Psoas muscle (tissue), 8 donors: ENCODE data around the gene BCL7B. TPM values are rescaled to one million over a fixed set of nuclear protein-coding genes. Genes with fewer than 3 reads are reported as not detected.
"Not testable (repeated sequence)": the region's sequence is repeated elsewhere in the genome, so short reads cannot be mapped to it uniquely, and the experiment has no call there.

Source experiments
- ATAC-seq, 4 donors: fragments of 200-7000 bp; cut with Tn5 transposase; one replicate each; pipeline ENCODE4 v1.9.1; 2020; ENCODE audit warnings: moderate library complexity in 3 of 4, mild to moderate bottlenecking in 2 of 4
- DNase-seq, 2 donors: peaks; one replicate each; pipeline ENCODE4 v3.0.0-alpha.2; 2020
- H3K27ac ChIP-seq: fragments of 200-600 bp; one replicate; pipeline ENCODE4 v1.8.0; 2022
- H3K27me3 ChIP-seq, 3 donors: fragments of 200-600 bp in 1 of 3; one replicate each; pipeline versions ENCODE4 v1.6.1 to v1.8.0; 2013 to 2022; ENCODE audit warnings: low read length in 2 of 3, mild to moderate bottlenecking in 2 of 3, moderate library complexity in 1 of 3; ENCODE audit not compliant: insufficient read depth in 3 of 3
- H3K36me3 ChIP-seq, 2 donors: fragments of 200-600 bp in 1 of 2; one replicate each; pipeline versions ENCODE4 v1.6.1 to v1.8.0; 2013 to 2022; ENCODE audit warnings: low read depth in 1 of 2, mild to moderate bottlenecking in 1 of 2, moderate library complexity in 1 of 2; ENCODE audit not compliant: insufficient read depth in 1 of 2
- H3K4me1 ChIP-seq: fragments of 200-600 bp; one replicate; pipeline ENCODE4 v1.8.0; 2022
- H3K4me3 ChIP-seq: fragments of 200-600 bp; one replicate; pipeline ENCODE4 v1.8.0; 2022; ENCODE audit warnings: mild to moderate bottlenecking
- H3K9me3 ChIP-seq: fragments of 200-600 bp; one replicate; pipeline ENCODE4 v1.8.0; 2022
- WGBS, 3 donors: extraction: QIAGEN DNeasy Blood & Tissue Kit; methylation state at CpG; one replicate each; pipeline versions ENCODE4 v1.1.6 to v1.1.7; 2013; 5-methylcytosine and 5-hydroxymethylcytosine counted together
- intact Hi-C, 2 donors: fragments of 100-400 bp; cut with DNase I; formaldehyde crosslinking; loops; one replicate each; pipeline versions ENCODE4 v1.11.0 to v1.14.2; 2022
- polyA plus RNA-seq, 3 donors: library from polyadenylated mRNA; stranded (reverse); fragments of 200-250 nt; gene quantifications; one replicate each; pipeline ENCODE4 v1.2.3, GENCODE V29; 2013
- total RNA-seq, 4 donors: library from RNA; stranded (reverse); fragmentation: NEBNext Ultra II Directional in 2 of 4; extraction: Animal tissue kit (Norgen Biotek cat#: 25700) in 2 of 4; gene quantifications; one replicate each; pipeline versions ENCODE4 v1.2.1 to v1.2.4, GENCODE V29; 2021 to 2023
- TF ChIP-seq, protein P1 (sequence below): fragments of 200-600 bp; IDR thresholded peaks from one replicate; pipeline ENCODE4 v1.8.0; 2022; ENCODE audit warnings: antibody characterized with exemption
- donor health status: healthy with polysubstance abuse.
- donor health status: DM: no; HTN: no; CAD: no; lungs with moderate emphysema.
- donor health status: Bipolar disorder and iron deficiency.
- donor health status: healthy.
- donor health status: DM: yes; HTN: yes; CAD: no.
- donor health status: DM: no; HTN: no; CAD: no.
- donor health status: DM: no; HTN: no; CAD: no.
- donor health status: DM: yes; HTN: yes; CAD: no.

BCL7B gene
- total and polyA plus RNA-seq, 7 donors, result 55.8 to 130 (median 91.9) TPM

GRCh38 chr7:73569042-73569608, 11.6 kb upstream of the BCL7B start:
- Histone ChIP-seq H3K4me1 (no peaks in the 10 kb centered on the region), H3K27ac (no peak overlapping the region), H3K36me3 (peaks cover 12 to 56% of the 10 kb centered on the region in 2 donors), H3K9me3 (no peaks in the 10 kb centered on the region), H3K27me3 (no peaks in the 10 kb centered on the region), H3K4me3 (no peak overlapping the region)
- DNase-seq (no peak), ATAC-seq (no peak)
- TF ChIP-seq, protein P1, sequence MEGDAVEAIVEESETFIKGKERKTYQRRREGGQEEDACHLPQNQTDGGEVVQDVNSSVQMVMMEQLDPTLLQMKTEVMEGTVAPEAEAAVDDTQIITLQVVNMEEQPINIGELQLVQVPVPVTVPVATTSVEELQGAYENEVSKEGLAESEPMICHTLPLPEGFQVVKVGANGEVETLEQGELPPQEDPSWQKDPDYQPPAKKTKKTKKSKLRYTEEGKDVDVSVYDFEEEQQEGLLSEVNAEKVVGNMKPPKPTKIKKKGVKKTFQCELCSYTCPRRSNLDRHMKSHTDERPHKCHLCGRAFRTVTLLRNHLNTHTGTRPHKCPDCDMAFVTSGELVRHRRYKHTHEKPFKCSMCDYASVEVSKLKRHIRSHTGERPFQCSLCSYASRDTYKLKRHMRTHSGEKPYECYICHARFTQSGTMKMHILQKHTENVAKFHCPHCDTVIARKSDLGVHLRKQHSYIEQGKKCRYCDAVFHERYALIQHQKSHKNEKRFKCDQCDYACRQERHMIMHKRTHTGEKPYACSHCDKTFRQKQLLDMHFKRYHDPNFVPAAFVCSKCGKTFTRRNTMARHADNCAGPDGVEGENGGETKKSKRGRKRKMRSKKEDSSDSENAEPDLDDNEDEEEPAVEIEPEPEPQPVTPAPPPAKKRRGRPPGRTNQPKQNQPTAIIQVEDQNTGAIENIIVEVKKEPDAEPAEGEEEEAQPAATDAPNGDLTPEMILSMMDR, result no peak
- intact Hi-C loops, result no loop called here
- 69 to 78% (median 71%) methylated on average over 5 of the region's 5 CpGs for WGBS, 3 donors

DNA sequence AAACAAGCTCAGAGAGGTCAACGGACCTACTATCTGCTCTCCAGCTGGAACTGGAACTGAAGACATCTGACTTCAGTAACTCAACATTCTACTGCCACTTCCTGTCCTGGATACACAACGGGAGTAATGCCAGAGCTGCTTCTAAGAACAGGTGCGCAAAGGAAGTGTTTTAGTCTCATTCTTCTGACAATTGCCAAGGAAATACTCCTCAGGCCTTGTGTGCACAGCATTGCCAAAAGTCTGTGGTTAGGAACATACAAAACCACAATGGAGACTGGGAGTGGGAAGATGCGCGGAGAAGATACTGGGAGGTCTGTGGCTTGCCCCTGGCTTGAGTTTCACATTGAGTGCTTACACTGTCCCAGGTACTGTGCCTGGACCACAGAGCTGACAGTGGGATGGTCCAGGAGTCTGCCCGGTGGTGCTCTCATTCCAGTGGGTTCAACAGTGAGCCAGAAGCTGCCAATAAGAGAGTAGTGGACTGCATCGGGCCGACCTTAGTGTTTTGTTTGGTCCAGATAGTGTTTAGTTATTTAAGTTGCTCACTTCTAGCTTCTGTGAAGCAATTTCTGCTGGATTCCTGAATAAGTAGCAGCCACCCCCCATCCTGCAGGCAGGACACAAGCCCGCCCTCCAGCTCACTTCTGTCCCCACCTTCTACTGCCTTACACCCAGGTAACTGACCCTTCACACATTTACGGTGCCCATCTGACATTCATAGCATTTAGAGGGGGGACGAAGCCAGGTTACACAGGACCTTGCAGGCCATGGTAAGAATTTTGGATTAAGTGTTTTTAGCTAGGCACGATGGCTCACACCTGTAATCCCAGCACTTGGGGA, 10.6 kb upstream of the BCL7B start:
- no peak for DNase-seq

DNA sequence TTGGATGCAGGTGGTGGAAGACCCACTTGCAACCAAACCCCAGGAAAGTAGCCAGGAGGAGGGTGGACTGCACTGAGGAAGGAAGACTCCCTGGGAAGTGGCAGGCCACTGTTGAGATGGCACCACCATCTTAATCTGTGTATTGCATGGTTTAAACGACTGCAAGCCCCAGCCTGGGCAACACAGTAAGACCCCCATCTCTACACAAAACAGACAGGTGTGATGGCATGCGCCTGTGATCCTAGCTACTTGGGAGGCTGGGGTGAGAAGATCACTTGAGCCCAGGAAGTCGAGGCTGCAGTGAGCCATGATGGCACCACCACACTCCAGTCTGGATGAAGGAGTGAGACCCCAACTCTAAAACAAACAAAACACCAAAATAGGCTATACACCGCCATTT, 9.7 kb upstream of the BCL7B start:
- H3K27me3 ChIP-seq, result no peaks in the 10 kb centered on the region
- 84 to 92% (median 87%) methylated on average over 4 of the region's 4 CpGs for WGBS, 3 donors
- intact Hi-C loops, result no loop called here
- H3K4me1 ChIP-seq, result no peaks in the 10 kb centered on the region
- H3K36me3 ChIP-seq, result peaks cover 0 to 36% of the 10 kb centered on the region in 2 donors
- ATAC-seq (no peak), DNase-seq (no peak)
- TF ChIP-seq, protein P1, result no peak
- H3K27ac ChIP-seq, result no peak overlapping the region
- H3K4me3 ChIP-seq, result no peak overlapping the region
- no peaks in the 10 kb centered on the region for H3K9me3 ChIP-seq

More for the DNA sequence above, 10.6 kb upstream of the BCL7B start:
- peaks cover 7 to 46% of the 10 kb centered on the region in 2 donors for H3K36me3 ChIP-seq
- no peak overlapping the region for H3K27ac ChIP-seq
- no peaks in the 10 kb centered on the region for H3K4me1 ChIP-seq
- H3K9me3 ChIP-seq, result no peaks in the 10 kb centered on the region
- WGBS, 3 donors, result 70 to 75% (median 73%) methylated on average over 12 of the region's 12 CpGs
- TF ChIP-seq, protein P1, result no peak
- intact Hi-C loops, result no loop called here
- H3K4me3 ChIP-seq, result no peak overlapping the region
- ATAC-seq, result peak in 3 of 4 donors; percentile 8 to 38 (median 14)
- no peaks in the 10 kb centered on the region for H3K27me3 ChIP-seq

- H3K9me3 ChIP-seq, H3K27ac ChIP-seq, H3K27me3 ChIP-seq, H3K4me1 ChIP-seq, intact Hi-C loops, ATAC-seq, DNase-seq: not testable (repeated sequence)
- peak overlapping the region; percentile 36 for H3K4me3 ChIP-seq
- peaks cover 0 to 29% of the 10 kb centered on the region in 2 donors for H3K36me3 ChIP-seq
Measured at GRCh38 chr7:73566431-73566830, 8.9 kb upstream of the BCL7B start.

DNA sequence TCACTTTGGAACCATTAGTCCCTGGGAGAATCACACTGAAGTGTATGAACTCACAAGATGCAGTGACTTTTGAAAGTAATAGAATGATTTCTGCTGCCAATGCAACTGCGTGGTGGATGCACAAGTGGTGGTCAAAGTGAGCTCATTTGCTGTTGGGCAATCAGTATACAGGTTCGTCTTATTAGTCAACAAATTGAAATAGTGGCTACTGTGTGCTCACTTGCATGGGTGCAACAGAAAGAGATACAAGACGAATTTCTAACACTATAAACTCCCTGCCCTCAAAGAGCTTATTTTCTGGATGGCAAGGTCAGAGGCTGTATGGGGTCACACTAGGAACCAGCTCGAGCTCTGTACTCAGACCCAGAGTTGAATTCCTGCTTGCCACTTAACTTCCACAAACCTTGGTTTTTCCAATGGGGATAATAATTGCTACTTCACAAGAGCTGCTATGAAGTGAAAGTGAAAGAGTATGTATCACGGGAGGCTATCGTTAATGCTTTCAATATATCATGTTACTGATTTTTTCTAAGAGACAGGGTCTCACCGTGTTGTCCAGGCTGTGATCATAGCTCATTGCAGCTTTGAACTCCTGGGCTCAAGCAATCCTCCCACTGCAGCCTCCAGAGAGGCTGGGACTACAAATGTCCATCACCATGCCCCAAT, 8.3 kb upstream of the BCL7B start:
- WGBS, 3 donors, result 55 to 60% (median 56%) methylated on average over 7 of the region's 7 CpGs
- Histone ChIP-seq H3K27me3 (no peaks in the 10 kb centered on the region), H3K36me3 (peaks cover 0 to 23% of the 10 kb centered on the region in 2 donors), H3K27ac (no peak overlapping the region), H3K9me3 (no peaks in the 10 kb centered on the region), H3K4me1 (no peaks in the 10 kb centered on the region), H3K4me3 (peak overlapping the region; percentile 36)
- DNase-seq (no peak), ATAC-seq (peak in 1 of 4 donors; percentile 7)
- TF ChIP-seq, protein P1, result no peak
- intact Hi-C loops, result no loop called here
